DMS153 (cell line): ENCODE results near the gene MRPL39.

Experiments
- DNase-seq: peaks from one replicate; lab custom pipeline; 2025; lab: John Stamatoyannopoulos, UW

Gene MRPL39

GRCh38 chr21:25568246-25568645 is 39.0 kb downstream of the MRPL39 start:
- no peak for DNase-seq

GRCh38 chr21:25567472-25567871 is 39.8 kb downstream of the MRPL39 start:
- no peak for DNase-seq

GRCh38 chr21:25566645-25567044 is 40.6 kb downstream of the MRPL39 start:
- DNase-seq = no peak

- no peak for DNase-seq
These were observed 41.7 kb downstream of the MRPL39 start for GRCh38 chr21:25565272-25566211.

- no peak for DNase-seq
These were observed 42.8 kb downstream of the MRPL39 start for GRCh38 chr21:25564349-25564948.

GRCh38 chr21:25563361-25564116 is 43.7 kb downstream of the MRPL39 start:
- no peak for DNase-seq

GRCh38 chr21:25562660-25563059 is 44.6 kb downstream of the MRPL39 start:
- DNase-seq = no peak

- DNase-seq = no peak
These were observed 45.3 kb downstream of the MRPL39 start for GRCh38 chr21:25561668-25562641.

GRCh38 chr21:25560891-25561290 is 46.4 kb downstream of the MRPL39 start:
- DNase-seq = no peak

GRCh38 chr21:25560271-25560685 is 47.0 kb downstream of the MRPL39 start:
- no peak for DNase-seq

- DNase-seq = no peak
These were observed 47.5 kb downstream of the MRPL39 start for GRCh38 chr21:25559746-25560145.

GRCh38 chr21:25558123-25558522 is 49.2 kb downstream of the MRPL39 start:
- no peak for DNase-seq

- DNase-seq = no peak
These were observed 50.1 kb downstream of the MRPL39 start for GRCh38 chr21:25557180-25557579.

- no peak for DNase-seq
These were observed 51.2 kb downstream of the MRPL39 start for GRCh38 chr21:25556091-25556490.

GRCh38 chr21:25555492-25555891 is 51.8 kb downstream of the MRPL39 start:
- DNase-seq = no peak

- DNase-seq = no peak
These were observed 54.4 kb downstream of the MRPL39 start for GRCh38 chr21:25552856-25553255.

GRCh38 chr21:25551569-25551968 is 55.7 kb downstream of the MRPL39 start:
- no peak for DNase-seq

- no peak for DNase-seq
These were observed 56.7 kb downstream of the MRPL39 start for GRCh38 chr21:25550352-25551120.

GRCh38 chr21:25541042-25541441 is 66.2 kb downstream of the MRPL39 start:
- no peak for DNase-seq

GRCh38 chr21:25539606-25540005 is 67.7 kb downstream of the MRPL39 start:
- no peak for DNase-seq

GRCh38 chr21:25537174-25537573 is 70.1 kb downstream of the MRPL39 start:
- DNase-seq = no peak
